Lower lobe of right lung (tissue), 2 donors: ENCODE results near the gene ADAM19. TPM values are rescaled to one million over a fixed set of nuclear protein-coding genes. Genes with fewer than 3 reads are reported as not detected.

ENCODE experiments used
- ATAC-seq, 2 donors: fragments of 200-7000 bp; cut with Tn5 transposase; one replicate each; pipeline ENCODE4 v1.9.1; 2020 to 2022; ENCODE audit warnings: mild to moderate bottlenecking in 2 of 2, moderate library complexity in 2 of 2
- DNase-seq: peaks from one replicate; pipeline ENCODE4 v3.0.0-alpha.2; 2020
- H3K27ac ChIP-seq: fragments of 200-600 bp; one replicate; pipeline ENCODE4 v1.8.0; 2022
- H3K27me3 ChIP-seq: fragments of 200-600 bp; one replicate; pipeline ENCODE4 v1.8.0; 2022; ENCODE audit warnings: low read depth
- H3K36me3 ChIP-seq: fragments of 200-600 bp; one replicate; pipeline ENCODE4 v1.8.0; 2022; ENCODE audit warnings: mild to moderate bottlenecking
- H3K4me1 ChIP-seq: fragments of 200-600 bp; one replicate; pipeline ENCODE4 v1.8.0; 2022
- H3K4me3 ChIP-seq: fragments of 200-600 bp; one replicate; pipeline ENCODE4 v1.8.0; 2022; ENCODE audit warnings: mild to moderate bottlenecking
- H3K9me3 ChIP-seq: fragments of 200-600 bp; one replicate; pipeline ENCODE4 v1.8.0; 2022
- intact Hi-C: fragments of 100-400 bp; cut with DNase I; formaldehyde crosslinking; loops from one replicate; pipeline ENCODE4 v1.11.0; 2022
- long read RNA-seq: library from polyadenylated mRNA; unstranded; transcript quantifications from one replicate; pipeline ENCODE4 v2.0.0, GENCODE V29; 2021
- total RNA-seq: library from RNA; stranded (reverse); fragmentation: NEBNext Ultra II Directional; extraction: Animal tissue kit (Norgen Biotek cat#: 25700); gene quantifications from one replicate; pipeline ENCODE4 v1.2.1, GENCODE V29; 2021
- TF ChIP-seq, protein P1 (sequence below): fragments of 200-600 bp; IDR thresholded peaks from one replicate; pipeline ENCODE4 v1.8.0; 2022; ENCODE audit warnings: antibody characterized with exemption, mild to moderate bottlenecking
- donor health status: DM: no; HTN: yes; CAD: no; lungs with severe emphysema.

The ADAM19 gene, protein sequence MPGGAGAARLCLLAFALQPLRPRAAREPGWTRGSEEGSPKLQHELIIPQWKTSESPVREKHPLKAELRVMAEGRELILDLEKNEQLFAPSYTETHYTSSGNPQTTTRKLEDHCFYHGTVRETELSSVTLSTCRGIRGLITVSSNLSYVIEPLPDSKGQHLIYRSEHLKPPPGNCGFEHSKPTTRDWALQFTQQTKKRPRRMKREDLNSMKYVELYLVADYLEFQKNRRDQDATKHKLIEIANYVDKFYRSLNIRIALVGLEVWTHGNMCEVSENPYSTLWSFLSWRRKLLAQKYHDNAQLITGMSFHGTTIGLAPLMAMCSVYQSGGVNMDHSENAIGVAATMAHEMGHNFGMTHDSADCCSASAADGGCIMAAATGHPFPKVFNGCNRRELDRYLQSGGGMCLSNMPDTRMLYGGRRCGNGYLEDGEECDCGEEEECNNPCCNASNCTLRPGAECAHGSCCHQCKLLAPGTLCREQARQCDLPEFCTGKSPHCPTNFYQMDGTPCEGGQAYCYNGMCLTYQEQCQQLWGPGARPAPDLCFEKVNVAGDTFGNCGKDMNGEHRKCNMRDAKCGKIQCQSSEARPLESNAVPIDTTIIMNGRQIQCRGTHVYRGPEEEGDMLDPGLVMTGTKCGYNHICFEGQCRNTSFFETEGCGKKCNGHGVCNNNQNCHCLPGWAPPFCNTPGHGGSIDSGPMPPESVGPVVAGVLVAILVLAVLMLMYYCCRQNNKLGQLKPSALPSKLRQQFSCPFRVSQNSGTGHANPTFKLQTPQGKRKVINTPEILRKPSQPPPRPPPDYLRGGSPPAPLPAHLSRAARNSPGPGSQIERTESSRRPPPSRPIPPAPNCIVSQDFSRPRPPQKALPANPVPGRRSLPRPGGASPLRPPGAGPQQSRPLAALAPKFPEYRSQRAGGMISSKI
- total RNA-seq = 12.0 TPM
- long read RNA-seq, partial matches to known transcripts = 2 of 9 reads
- long read RNA-seq, other reads (novel, unspliced or antisense) = 5 of 9 reads

DNA sequence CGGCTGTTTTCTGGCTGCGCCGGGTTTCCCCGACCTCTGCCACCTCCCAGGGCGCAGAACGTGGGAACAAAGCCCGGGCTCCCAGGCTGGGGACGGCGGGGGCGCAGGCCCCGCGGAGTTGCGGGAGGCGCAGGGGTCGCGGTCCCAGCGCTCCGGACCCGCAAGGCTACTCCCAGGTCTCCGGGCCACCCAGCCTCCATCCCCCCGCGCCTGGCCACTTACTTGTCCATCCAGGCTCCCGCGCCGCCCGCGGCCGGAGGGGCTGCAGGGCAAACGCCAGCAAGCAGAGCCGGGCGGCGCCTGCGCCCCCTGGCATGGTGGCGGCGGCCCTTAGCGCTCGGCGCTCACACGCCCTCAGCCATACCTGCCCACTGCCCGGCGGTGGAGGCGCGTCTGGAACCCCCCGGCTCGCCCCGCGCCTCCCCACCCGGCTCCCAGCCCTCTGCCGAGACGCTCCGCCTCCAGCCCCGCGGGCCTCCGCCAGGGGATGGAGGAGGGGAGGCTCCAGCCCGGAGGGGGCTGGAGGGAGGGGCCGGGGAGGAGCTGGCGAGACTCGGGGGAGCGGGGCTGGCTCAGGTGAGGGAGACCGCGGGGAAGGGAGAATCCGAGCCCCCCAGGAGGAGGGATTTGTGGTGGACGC, at the start of gene ADAM19:
Gene ADAM19 (minus strand): TSS at position 395 of the 640 bp plus-strand sequence. CDS start 79 bp downstream, at position 316.
- DNase-seq = peak; percentile 56
- intact Hi-C loops = no loop called here
- Histone ChIP-seq H3K36me3 (no peaks in the 10 kb centered on the region), H3K27ac (peak within 1 kb of the TSS; percentile 81), H3K4me1 (peaks cover 42% of the 10 kb centered on the region), H3K9me3 (no peaks in the 10 kb centered on the region), H3K4me3 (peak within 1 kb of the TSS; percentile 83), H3K27me3 (peaks cover 16% of the 10 kb centered on the region)
- TF ChIP-seq, protein P1, sequence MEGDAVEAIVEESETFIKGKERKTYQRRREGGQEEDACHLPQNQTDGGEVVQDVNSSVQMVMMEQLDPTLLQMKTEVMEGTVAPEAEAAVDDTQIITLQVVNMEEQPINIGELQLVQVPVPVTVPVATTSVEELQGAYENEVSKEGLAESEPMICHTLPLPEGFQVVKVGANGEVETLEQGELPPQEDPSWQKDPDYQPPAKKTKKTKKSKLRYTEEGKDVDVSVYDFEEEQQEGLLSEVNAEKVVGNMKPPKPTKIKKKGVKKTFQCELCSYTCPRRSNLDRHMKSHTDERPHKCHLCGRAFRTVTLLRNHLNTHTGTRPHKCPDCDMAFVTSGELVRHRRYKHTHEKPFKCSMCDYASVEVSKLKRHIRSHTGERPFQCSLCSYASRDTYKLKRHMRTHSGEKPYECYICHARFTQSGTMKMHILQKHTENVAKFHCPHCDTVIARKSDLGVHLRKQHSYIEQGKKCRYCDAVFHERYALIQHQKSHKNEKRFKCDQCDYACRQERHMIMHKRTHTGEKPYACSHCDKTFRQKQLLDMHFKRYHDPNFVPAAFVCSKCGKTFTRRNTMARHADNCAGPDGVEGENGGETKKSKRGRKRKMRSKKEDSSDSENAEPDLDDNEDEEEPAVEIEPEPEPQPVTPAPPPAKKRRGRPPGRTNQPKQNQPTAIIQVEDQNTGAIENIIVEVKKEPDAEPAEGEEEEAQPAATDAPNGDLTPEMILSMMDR = no peak
- peak; percentile 80 to 84 for ATAC-seq

DNA sequence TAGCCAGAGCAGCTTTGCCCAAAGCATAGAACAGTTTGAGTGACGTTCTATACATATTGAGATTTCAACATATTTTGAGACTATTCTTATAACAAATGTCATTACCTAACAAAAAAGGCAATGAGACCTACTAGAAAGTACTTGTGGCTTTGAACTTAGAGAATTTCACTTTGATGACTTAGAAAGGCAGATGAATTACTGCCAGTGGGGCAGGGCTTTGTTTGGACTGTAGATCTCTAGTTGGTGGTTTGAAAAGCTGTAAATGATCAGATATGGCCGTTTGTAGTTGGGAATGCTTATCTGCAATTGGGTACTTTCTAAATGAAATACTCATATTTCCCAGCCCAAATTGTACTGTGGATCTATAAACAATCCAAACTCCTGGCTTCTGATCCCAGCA, 48.6 kb upstream of the ADAM19 start:
- Histone ChIP-seq H3K4me1 (no peaks in the 10 kb centered on the region), H3K36me3 (no peaks in the 10 kb centered on the region), H3K9me3 (no peaks in the 10 kb centered on the region), H3K27ac (no peak overlapping the region), H3K27me3 (no peaks in the 10 kb centered on the region), H3K4me3 (no peak overlapping the region)
- no peak for ATAC-seq
- DNase-seq = no peak
- intact Hi-C loops = no loop called here
- TF ChIP-seq, protein P1 = no peak

DNA sequence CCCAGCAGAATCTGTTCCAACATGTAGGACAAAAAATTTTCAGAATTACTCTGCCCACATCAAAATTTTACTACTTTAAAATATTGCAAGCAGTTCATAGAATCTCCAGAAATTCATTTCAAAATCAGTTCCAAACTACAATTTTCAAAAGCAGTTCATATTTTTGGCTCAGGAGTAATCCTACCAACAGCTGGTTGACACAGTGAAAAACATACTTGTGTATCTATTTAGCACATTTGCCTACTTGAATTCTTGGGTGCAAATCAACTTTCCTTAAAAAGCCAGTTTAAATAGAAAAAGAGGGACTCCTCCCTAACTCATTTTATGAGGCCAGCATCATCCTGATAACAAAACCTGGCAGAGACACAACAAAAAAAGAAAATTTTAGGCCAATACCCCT, 45.2 kb upstream of the ADAM19 start:
- intact Hi-C loops = no loop called here
- H3K4me1 ChIP-seq = no peaks in the 10 kb centered on the region
- TF ChIP-seq, protein P1 = no peak

DNA sequence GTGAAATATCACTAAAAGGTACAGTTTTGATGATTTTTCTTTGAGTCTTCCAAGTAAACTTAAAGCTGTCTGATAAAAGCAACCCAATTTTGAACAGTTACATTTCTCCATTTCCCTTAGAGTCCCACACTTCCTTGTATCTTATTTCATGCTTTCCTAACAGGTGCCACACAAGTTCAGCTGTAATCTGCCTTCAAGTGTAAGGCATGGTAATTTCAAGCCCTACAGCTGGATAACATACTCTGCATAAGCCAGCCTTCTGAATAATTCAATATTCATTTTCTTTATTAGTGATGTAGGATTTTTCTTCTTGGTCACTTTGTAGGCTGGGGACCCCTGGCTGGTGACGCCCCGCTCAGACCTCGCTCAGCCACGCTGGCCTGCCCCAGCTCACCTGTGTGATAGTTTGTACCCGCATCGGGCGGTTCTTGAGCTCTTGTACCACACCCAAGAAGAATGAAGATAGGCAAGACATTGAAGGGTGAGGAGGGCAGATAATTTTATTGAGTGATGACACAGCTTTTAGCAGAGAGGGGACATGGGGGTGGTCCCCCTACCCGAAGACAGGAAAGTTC, 42.7 kb upstream of the ADAM19 start:
- DNase-seq = no peak
- intact Hi-C loops = no loop called here
- H3K36me3 ChIP-seq = no peaks in the 10 kb centered on the region
- H3K27ac ChIP-seq = no peak overlapping the region
- no peak for ATAC-seq
- H3K4me3 ChIP-seq = no peak overlapping the region
- H3K27me3 ChIP-seq = no peaks in the 10 kb centered on the region
- H3K9me3 ChIP-seq = no peaks in the 10 kb centered on the region
- TF ChIP-seq, protein P1 = no peak
- no peaks in the 10 kb centered on the region for H3K4me1 ChIP-seq

More for the DNA sequence above, 45.2 kb upstream of the ADAM19 start:
- Histone ChIP-seq H3K27ac (no peak overlapping the region), H3K9me3 (no peaks in the 10 kb centered on the region), H3K27me3 (no peaks in the 10 kb centered on the region), H3K36me3 (no peaks in the 10 kb centered on the region), H3K4me3 (no peak overlapping the region)
- ATAC-seq (no peak), DNase-seq (no peak)

DNA sequence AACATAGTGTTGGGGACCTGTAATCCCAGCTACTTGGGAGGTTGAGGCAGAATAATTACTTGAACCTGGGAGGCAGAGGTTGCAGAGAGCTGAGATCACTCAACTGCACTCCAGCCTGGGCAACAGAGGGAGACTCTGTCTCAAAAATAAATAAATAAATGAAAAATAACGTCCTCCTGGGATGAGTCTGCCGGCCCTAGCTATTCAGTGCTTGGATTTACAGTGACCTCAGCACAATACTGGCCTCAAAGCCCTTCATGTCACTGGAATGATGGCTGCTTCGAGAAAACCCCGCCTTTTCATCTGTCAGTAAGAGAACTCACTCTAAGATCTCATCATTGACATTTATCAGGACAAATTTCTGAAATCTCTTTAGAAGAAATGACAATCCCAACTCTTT, 41.2 kb upstream of the ADAM19 start:
- intact Hi-C loops = no loop called here
- Histone ChIP-seq H3K4me1 (no peaks in the 10 kb centered on the region), H3K4me3 (no peak overlapping the region), H3K36me3 (no peaks in the 10 kb centered on the region), H3K9me3 (no peaks in the 10 kb centered on the region), H3K27me3 (no peaks in the 10 kb centered on the region), H3K27ac (no peak overlapping the region)
- no peak for DNase-seq
- ATAC-seq = no peak
- TF ChIP-seq, protein P1 = no peak
